HEK293 (cell line): ENCODE results near the gene VGLL2.

Source experiments
- CTCF ChIA-PET: fragments of 350-600 bp; formaldehyde crosslinking; extraction: SDS; loops from one replicate; lab custom pipeline; 2021; ENCODE audit warnings: antibody characterized with exemption; lab: Yijun Ruan, JAX
- POLR2A ChIA-PET: fragments of 300-600 bp; formaldehyde crosslinking; extraction: SDS; loops from one replicate; lab custom pipeline; 2020; ENCODE audit warnings: antibody characterized with exemption, inconsistent platforms; lab: Yijun Ruan, JAX
- H3K27ac ChIP-seq: fragments of 200-500 bp; sonication (Bioruptor generic); 2 replicates; pipeline ENCODE4 v1.5.1; 2014; ENCODE audit warnings: low read depth, low read length, control low read depth, inconsistent platforms; ENCODE audit errors: extremely low read depth
- H3K36me3 ChIP-seq, 2 experiments: fragments of 200-500 bp in 1 of 2; sonication (Bioruptor generic) in 1 of 2; 1 replicate in 1 of 2; 2 replicates in 1 of 2; pipeline ENCODE4 v1.5.1; 2014 to 2017; ENCODE audit warnings: inconsistent platforms in 2 of 2, low read length in 2 of 2; ENCODE audit not compliant: control insufficient read depth in 2 of 2, insufficient read depth in 1 of 2
- H3K4me1 ChIP-seq: fragments of 200-500 bp; sonication (Bioruptor generic); 2 replicates; pipeline ENCODE4 v1.5.1; 2014; ENCODE audit warnings: mild to moderate bottlenecking, low read length, inconsistent platforms; ENCODE audit not compliant: control insufficient read depth, insufficient read depth
- H3K4me3 ChIP-seq: 2 replicates; pipeline ENCODE4 v1.5.1; 2011; ENCODE audit warnings: low read depth, mild to moderate bottlenecking, control low read depth, low read length, moderate library complexity
- H3K9me3 ChIP-seq: fragments of 200-500 bp; sonication (Bioruptor generic); 2 replicates; pipeline ENCODE4 v1.5.1; 2014; ENCODE audit warnings: low read depth, low read length, inconsistent platforms; ENCODE audit not compliant: control insufficient read depth, insufficient read depth
- GFI1B ChIP-seq: fragments of 450-650 bp; formaldehyde crosslinking; IDR thresholded peaks from 2 replicates; pipeline ENCODE4 v1.5.1; 2016; ENCODE audit warnings: missing biosample characterization, missing genetic modification characterization
- GLIS2 ChIP-seq: fragments of 450-650 bp; formaldehyde crosslinking; IDR thresholded peaks from 2 replicates; pipeline ENCODE4 v1.5.1; 2016; ENCODE audit warnings: missing biosample characterization, missing genetic modification characterization
- HOXA7 ChIP-seq: sonication (generic); formaldehyde crosslinking; IDR thresholded peaks from 2 replicates; pipeline ENCODE4 v1.8.1; 2022; ENCODE audit warnings: missing genetic modification reagents, borderline replicate concordance
- KLF16 ChIP-seq: fragments of 450-650 bp; formaldehyde crosslinking; IDR thresholded peaks from 2 replicates; pipeline ENCODE4 v1.5.1; 2017; ENCODE audit warnings: missing biosample characterization, missing genetic modification characterization
- OSR2 ChIP-seq: fragments of 450-650 bp; formaldehyde crosslinking; IDR thresholded peaks from 2 replicates; pipeline ENCODE4 v1.5.1; 2016; ENCODE audit warnings: missing biosample characterization, missing genetic modification characterization
- SP3 ChIP-seq: fragments of 450-650 bp; formaldehyde crosslinking; IDR thresholded peaks from 2 replicates; pipeline ENCODE4 v1.5.1; 2016; ENCODE audit warnings: missing biosample characterization, missing genetic modification characterization
- TRIM28 ChIP-seq: IDR thresholded peaks from 2 replicates; pipeline ENCODE4 v1.6.1; 2011; ENCODE audit warnings: low read length, control low read depth, borderline replicate concordance
- ZBTB20 ChIP-seq: fragments of 450-650 bp; formaldehyde crosslinking; IDR thresholded peaks from 2 replicates; pipeline ENCODE4 v1.5.1; 2016; ENCODE audit warnings: missing biosample characterization, missing genetic modification characterization
- ZBTB21 ChIP-seq: fragments of 450-650 bp; formaldehyde crosslinking; IDR thresholded peaks from 2 replicates; pipeline ENCODE4 v1.5.1; 2017; ENCODE audit warnings: missing biosample characterization, missing genetic modification characterization
- ZNF133 ChIP-seq: fragments of 450-650 bp; formaldehyde crosslinking; IDR thresholded peaks from 2 replicates; pipeline ENCODE4 v1.5.1; 2016; ENCODE audit warnings: missing biosample characterization, missing genetic modification characterization
- ZNF138 ChIP-seq: fragments of 450-650 bp; formaldehyde crosslinking; IDR thresholded peaks from 2 replicates; pipeline ENCODE4 v1.5.1; 2016; ENCODE audit warnings: missing biosample characterization, missing genetic modification characterization, borderline replicate concordance
- ZNF16 ChIP-seq: fragments of 450-650 bp; formaldehyde crosslinking; IDR thresholded peaks from 2 replicates; pipeline ENCODE4 v1.5.1; 2016; ENCODE audit warnings: low read depth, missing biosample characterization, missing genetic modification characterization
- ZNF248 ChIP-seq: fragments of 450-650 bp; formaldehyde crosslinking; IDR thresholded peaks from 2 replicates; pipeline ENCODE4 v1.5.1; 2017; ENCODE audit warnings: missing biosample characterization, missing genetic modification characterization
- ZNF404 ChIP-seq: fragments of 450-650 bp; formaldehyde crosslinking; IDR thresholded peaks from 2 replicates; pipeline ENCODE4 v1.5.1; 2017; ENCODE audit warnings: missing biosample characterization, missing genetic modification characterization
- ZNF426 ChIP-seq: fragments of 450-650 bp; formaldehyde crosslinking; IDR thresholded peaks from 2 replicates; pipeline ENCODE4 v1.5.1; 2017; ENCODE audit warnings: missing biosample characterization, missing genetic modification characterization, mild to moderate bottlenecking, inconsistent platforms, moderate library complexity
- ZNF530 ChIP-seq: fragments of 450-650 bp; formaldehyde crosslinking; IDR thresholded peaks from 2 replicates; pipeline ENCODE4 v1.5.1; 2016; ENCODE audit warnings: low read depth, missing biosample characterization, missing genetic modification characterization
- ZNF560 ChIP-seq: fragments of 450-650 bp; formaldehyde crosslinking; IDR thresholded peaks from 2 replicates; pipeline ENCODE4 v1.5.1; 2017; ENCODE audit warnings: missing biosample characterization, missing genetic modification characterization, borderline replicate concordance
- ZNF585B ChIP-seq: fragments of 450-650 bp; formaldehyde crosslinking; IDR thresholded peaks from 2 replicates; pipeline ENCODE4 v1.5.1; 2016; ENCODE audit warnings: missing biosample characterization, missing genetic modification characterization
- ZNF610 ChIP-seq: fragments of 450-650 bp; formaldehyde crosslinking; IDR thresholded peaks from 2 replicates; pipeline ENCODE4 v1.5.1; 2016; ENCODE audit warnings: missing biosample characterization, missing genetic modification characterization, borderline replicate concordance
- ZNF670 ChIP-seq: fragments of 450-650 bp; formaldehyde crosslinking; IDR thresholded peaks from 2 replicates; pipeline ENCODE4 v1.5.1; 2016; ENCODE audit warnings: missing biosample characterization, missing genetic modification characterization, low read depth
- ZNF785 ChIP-seq: fragments of 450-650 bp; formaldehyde crosslinking; IDR thresholded peaks from 2 replicates; pipeline ENCODE4 v1.5.1; 2016; ENCODE audit warnings: missing biosample characterization, missing genetic modification characterization
- ZNF830 ChIP-seq: fragments of 450-650 bp; IDR thresholded peaks from 2 replicates; pipeline ENCODE4 v1.5.0; 2018; ENCODE audit warnings: missing biosample characterization, missing genetic modification characterization, low read depth, mild to moderate bottlenecking, moderate library complexity
- TF ChIP-seq, protein P1 (sequence below): fragments of 450-650 bp; formaldehyde crosslinking; IDR thresholded peaks from 2 replicates; pipeline ENCODE4 v1.5.1; 2016; ENCODE audit warnings: missing biosample characterization, missing genetic modification characterization, low read depth
- TF ChIP-seq, protein P2 (sequence below): fragments of 450-650 bp; formaldehyde crosslinking; IDR thresholded peaks from 2 replicates; pipeline ENCODE4 v1.5.1; 2016; ENCODE audit warnings: missing biosample characterization, missing genetic modification characterization
- TF ChIP-seq, protein P3 (sequence below): fragments of 450-650 bp; formaldehyde crosslinking; IDR thresholded peaks from 2 replicates; pipeline ENCODE4 v1.5.1; 2016; ENCODE audit warnings: missing biosample characterization, missing genetic modification characterization
- TF ChIP-seq, protein P4 (sequence below): fragments of 450-650 bp; formaldehyde crosslinking; IDR thresholded peaks from 2 replicates; pipeline ENCODE4 v1.5.1; 2016; ENCODE audit warnings: missing biosample characterization, missing genetic modification characterization
- TF ChIP-seq, protein P5 (sequence below): fragments of 450-650 bp; formaldehyde crosslinking; IDR thresholded peaks from 2 replicates; pipeline ENCODE4 v1.5.1; 2016; ENCODE audit warnings: missing biosample characterization, missing genetic modification characterization
- TF ChIP-seq, protein P6 (sequence below): fragments of 450-650 bp; formaldehyde crosslinking; IDR thresholded peaks from 2 replicates; pipeline ENCODE4 v1.5.0; 2017; ENCODE audit warnings: missing biosample characterization, missing genetic modification characterization, borderline replicate concordance

The VGLL2 gene

DNA sequence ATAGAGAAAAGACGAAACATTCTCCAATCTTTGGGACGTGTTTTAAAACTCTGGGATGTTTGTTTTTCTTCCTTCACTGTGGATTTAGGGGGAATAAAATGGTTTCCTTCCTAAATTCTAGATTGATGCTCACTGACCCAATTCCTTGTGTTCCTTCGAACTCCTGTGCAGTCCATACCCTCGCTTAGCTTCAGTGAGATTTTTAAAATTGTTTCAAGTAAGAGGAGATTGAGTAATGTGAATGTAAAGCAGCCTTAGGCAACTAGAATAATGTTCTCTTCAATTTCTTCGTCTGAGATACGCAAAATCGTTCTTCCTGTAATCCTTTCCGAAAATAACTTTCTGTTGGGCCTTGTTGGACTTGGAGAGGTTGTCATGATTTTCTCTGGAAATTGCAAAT, 2.6 kb upstream of the VGLL2 start:
- POLR2A ChIA-PET, result no interaction called here

DNA sequence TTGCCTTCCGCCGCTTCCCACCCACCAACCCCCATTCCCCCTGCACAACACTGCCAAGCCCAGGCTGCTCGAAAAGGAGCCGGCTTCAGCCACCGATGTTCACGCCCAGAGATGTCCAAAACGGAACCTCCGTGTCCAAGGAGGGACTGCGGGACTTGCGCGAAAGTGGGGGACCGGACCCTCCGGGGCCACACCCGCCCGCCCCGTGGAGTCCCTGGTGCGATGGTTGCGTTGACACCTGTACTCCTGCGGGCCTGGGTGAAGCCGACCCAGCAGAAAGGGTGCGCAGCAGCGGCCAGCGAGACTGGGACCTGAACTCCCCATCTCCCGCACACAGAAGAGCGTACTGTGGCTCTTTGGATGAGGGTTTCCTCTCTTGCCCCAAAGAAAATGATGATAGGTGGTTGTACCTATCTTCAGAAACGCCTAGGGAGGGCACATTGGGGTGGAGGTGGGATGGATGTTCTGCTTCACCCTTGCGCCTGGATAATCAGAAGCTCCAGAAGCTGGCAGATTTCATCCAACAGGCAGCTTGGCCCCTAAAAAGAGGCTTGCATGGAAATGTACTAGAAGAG, 1.9 kb upstream of the VGLL2 start:
- ChIA-PET CTCF (interaction anchor here (0.8 kb wide), 1 partner anchor 54 kb away, joined by 3 read pairs; no protein-coding TSS in a partner anchor), POLR2A (no interaction called here)
- no peaks in the 10 kb centered on the region for H3K36me3 ChIP-seq
- no peaks in the 10 kb centered on the region for H3K4me1 ChIP-seq
- H3K9me3 ChIP-seq, result no peaks in the 10 kb centered on the region
- no peak overlapping the region for H3K27ac ChIP-seq
- H3K4me3 ChIP-seq, result no peak overlapping the region
- TF ChIP-seq ZBTB20 (tag by site-specific recombination) (no peak), ZNF404 (no peak), OSR2 (tag by site-specific recombination) (no peak), ZNF610 (no peak), SP3 (tag by site-specific recombination) (no peak), KLF16 (tag by site-specific recombination) (no peak), GFI1B (tag by site-specific recombination) (no peak), TRIM28 (no peak)
- TF ChIP-seq, protein P1, sequence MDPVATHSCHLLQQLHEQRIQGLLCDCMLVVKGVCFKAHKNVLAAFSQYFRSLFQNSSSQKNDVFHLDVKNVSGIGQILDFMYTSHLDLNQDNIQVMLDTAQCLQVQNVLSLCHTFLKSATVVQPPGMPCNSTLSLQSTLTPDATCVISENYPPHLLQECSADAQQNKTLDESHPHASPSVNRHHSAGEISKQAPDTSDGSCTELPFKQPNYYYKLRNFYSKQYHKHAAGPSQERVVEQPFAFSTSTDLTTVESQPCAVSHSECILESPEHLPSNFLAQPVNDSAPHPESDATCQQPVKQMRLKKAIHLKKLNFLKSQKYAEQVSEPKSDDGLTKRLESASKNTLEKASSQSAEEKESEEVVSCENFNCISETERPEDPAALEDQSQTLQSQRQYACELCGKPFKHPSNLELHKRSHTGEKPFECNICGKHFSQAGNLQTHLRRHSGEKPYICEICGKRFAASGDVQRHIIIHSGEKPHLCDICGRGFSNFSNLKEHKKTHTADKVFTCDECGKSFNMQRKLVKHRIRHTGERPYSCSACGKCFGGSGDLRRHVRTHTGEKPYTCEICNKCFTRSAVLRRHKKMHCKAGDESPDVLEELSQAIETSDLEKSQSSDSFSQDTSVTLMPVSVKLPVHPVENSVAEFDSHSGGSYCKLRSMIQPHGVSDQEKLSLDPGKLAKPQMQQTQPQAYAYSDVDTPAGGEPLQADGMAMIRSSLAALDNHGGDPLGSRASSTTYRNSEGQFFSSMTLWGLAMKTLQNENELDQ, result no peak

More for the DNA sequence above, 2.6 kb upstream of the VGLL2 start:
- CTCF ChIA-PET, result no interaction called here
- no peaks in the 10 kb centered on the region for H3K9me3 ChIP-seq
- no peak for TF ChIP-seq ZNF426
- TF ChIP-seq, protein P2, sequence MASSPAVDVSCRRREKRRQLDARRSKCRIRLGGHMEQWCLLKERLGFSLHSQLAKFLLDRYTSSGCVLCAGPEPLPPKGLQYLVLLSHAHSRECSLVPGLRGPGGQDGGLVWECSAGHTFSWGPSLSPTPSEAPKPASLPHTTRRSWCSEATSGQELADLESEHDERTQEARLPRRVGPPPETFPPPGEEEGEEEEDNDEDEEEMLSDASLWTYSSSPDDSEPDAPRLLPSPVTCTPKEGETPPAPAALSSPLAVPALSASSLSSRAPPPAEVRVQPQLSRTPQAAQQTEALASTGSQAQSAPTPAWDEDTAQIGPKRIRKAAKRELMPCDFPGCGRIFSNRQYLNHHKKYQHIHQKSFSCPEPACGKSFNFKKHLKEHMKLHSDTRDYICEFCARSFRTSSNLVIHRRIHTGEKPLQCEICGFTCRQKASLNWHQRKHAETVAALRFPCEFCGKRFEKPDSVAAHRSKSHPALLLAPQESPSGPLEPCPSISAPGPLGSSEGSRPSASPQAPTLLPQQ (tag by site-specific recombination), result no peak
- no peak for TF ChIP-seq ZNF560 (tag by site-specific recombination)
- TF ChIP-seq, protein P3, sequence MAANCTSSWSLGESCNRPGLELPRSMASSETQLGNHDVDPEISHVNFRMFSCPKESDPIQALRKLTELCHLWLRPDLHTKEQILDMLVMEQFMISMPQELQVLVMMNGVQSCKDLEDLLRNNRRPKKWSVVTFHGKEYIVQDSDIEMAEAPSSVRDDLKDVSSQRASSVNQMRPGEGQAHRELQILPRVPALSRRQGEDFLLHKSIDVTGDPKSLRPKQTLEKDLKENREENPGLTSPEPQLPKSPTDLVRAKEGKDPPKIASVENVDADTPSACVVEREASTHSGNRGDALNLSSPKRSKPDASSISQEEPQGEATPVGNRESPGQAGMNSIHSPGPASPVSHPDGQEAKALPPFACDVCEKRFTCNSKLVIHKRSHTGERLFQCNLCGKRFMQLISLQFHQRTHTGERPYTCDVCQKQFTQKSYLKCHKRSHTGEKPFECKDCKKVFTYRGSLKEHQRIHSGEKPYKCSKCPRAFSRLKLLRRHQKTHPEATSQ (tag by site-specific recombination), result no peak
- no peak for TF ChIP-seq ZNF138 (tag by site-specific recombination)
- TF ChIP-seq ZNF530 (tag by site-specific recombination), result no peak
- no peak for TF ChIP-seq ZNF830 (tag by site-specific recombination)
- TF ChIP-seq ZNF785 (tag by site-specific recombination), result no peak
- TF ChIP-seq ZNF133, result no peak
- TF ChIP-seq, protein P4, sequence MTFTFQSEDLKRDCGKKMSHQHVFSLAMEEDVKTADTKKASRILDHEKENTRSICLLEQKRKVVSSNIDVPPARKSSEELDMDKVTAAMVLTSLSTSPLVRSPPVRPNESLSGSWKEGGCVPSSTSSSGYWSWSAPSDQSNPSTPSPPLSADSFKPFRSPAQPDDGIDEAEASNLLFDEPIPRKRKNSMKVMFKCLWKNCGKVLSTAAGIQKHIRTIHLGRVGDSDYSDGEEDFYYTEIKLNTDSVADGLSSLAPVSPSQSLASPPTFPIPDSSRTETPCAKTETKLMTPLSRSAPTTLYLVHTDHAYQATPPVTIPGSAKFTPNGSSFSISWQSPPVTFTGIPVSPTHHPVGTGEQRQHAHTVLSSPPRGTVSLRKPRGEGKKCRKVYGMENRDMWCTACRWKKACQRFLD, result no peak
- TF ChIP-seq HOXA7, result no peak
- TF ChIP-seq, protein P5, sequence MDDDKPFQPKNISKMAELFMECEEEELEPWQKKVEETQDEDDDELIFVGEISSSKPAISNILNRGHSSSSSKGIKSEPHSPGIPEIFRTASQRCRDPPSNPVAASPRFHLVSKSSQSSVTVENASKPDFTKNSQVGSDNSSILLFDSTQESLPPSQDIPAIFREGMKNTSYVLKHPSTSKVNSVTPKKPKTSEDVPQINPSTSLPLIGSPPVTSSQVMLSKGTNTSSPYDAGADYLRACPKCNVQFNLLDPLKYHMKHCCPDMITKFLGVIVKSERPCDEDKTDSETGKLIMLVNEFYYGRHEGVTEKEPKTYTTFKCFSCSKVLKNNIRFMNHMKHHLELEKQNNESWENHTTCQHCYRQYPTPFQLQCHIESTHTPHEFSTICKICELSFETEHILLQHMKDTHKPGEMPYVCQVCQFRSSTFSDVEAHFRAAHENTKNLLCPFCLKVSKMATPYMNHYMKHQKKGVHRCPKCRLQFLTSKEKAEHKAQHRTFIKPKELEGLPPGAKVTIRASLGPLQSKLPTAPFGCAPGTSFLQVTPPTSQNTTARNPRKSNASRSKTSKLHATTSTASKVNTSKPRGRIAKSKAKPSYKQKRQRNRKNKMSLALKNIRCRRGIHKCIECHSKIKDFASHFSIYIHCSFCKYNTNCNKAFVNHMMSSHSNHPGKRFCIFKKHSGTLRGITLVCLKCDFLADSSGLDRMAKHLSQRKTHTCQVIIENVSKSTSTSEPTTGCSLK (tag by site-specific recombination), result no peak
- TF ChIP-seq ZBTB21 (tag by site-specific recombination), result no peak
- TF ChIP-seq ZNF670 (tag by site-specific recombination), result no peak
- TF ChIP-seq GLIS2 (tag by site-specific recombination), result no peak
- no peak for TF ChIP-seq ZNF248
- TF ChIP-seq ZBTB20 (tag by site-specific recombination), result no peak
- TF ChIP-seq ZNF585B (tag by site-specific recombination), result no peak
- TF ChIP-seq, protein P6, sequence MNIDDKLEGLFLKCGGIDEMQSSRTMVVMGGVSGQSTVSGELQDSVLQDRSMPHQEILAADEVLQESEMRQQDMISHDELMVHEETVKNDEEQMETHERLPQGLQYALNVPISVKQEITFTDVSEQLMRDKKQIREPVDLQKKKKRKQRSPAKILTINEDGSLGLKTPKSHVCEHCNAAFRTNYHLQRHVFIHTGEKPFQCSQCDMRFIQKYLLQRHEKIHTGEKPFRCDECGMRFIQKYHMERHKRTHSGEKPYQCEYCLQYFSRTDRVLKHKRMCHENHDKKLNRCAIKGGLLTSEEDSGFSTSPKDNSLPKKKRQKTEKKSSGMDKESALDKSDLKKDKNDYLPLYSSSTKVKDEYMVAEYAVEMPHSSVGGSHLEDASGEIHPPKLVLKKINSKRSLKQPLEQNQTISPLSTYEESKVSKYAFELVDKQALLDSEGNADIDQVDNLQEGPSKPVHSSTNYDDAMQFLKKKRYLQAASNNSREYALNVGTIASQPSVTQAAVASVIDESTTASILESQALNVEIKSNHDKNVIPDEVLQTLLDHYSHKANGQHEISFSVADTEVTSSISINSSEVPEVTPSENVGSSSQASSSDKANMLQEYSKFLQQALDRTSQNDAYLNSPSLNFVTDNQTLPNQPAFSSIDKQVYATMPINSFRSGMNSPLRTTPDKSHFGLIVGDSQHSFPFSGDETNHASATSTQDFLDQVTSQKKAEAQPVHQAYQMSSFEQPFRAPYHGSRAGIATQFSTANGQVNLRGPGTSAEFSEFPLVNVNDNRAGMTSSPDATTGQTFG (tag by site-specific recombination), result no peak
- no peak for TF ChIP-seq ZNF16
- no peak overlapping the region for H3K4me3 ChIP-seq
- H3K27ac ChIP-seq, result no peak overlapping the region
- H3K4me1 ChIP-seq, result no peaks in the 10 kb centered on the region
- no peaks in the 10 kb centered on the region for H3K36me3 ChIP-seq
